Activated naive CD4-positive, alpha-beta T cell treated with Interleukin-2 at 50 U/mL for 16 hours (primary cell): ENCODE results near the gene ME3.
A peak's percentile ranks its signal among the peaks of the same experiment; 100 is the strongest.

ENCODE experiments used
- DNase-seq: peaks from one replicate; pipeline ENCODE4 v3.0.0-alpha.2; 2020

Gene ME3

DNA sequence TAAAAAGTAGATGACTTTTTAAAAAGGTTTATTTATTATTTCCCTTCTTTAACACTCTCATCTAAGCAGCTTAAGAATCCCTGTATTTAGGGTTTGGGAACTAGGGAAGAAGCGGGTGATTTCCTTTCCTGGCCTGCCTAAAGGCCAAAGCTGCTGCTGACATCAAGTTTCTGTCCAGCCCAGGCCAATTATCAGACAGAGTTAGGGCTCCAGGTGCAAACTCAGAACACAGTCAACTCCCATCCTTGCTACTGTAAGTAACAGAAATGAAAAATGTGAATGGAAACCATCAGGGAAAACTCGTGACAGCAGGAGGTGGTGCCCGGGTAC lies 188.8 kb downstream of the ME3 start:
- no peak for DNase-seq

- DNase-seq: no peak
These were observed 189.7 kb downstream of the ME3 start for GRCh38 chr11:86482692-86483091.

- no peak for DNase-seq
These were observed 191.0 kb downstream of the ME3 start for GRCh38 chr11:86481399-86481798.

- DNase-seq: no peak
These were observed 194.1 kb downstream of the ME3 start for GRCh38 chr11:86478348-86478747.

DNA sequence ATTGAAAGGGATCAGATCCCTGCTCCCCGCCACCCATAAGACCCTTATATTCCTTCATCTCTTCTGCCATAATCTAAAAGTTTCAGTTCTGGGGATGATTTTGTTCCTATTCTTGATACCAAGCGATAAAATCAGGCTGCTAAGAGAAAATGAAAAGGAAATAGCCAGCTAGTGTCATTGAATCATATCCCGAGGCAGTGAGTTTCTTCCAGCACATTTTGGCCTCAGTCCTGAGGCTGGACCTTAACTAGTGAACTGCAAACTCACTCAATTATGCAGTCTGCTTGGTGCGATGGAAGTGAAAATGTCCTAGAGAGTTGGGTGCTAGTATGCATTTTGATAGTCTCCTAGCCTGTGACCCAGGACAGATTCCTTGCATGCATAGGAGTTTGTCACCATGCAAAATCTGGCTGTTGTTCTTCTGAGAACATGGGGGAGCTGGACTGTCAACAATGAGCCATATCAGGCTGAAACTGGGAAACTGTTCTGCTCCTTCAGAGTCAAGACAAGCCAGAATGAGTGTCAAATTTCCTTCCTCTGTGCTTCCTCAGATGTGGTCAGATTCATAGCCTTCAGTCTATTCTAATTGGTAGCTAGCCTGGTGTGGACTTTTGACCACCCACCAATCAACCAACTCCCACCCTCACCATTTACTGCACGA lies 194.8 kb downstream of the ME3 start:
- DNase-seq: no peak

GRCh38 chr11:86476109-86476861 lies 196.1 kb downstream of the ME3 start:
- DNase-seq: no peak

GRCh38 chr11:86475027-86475426 lies 197.4 kb downstream of the ME3 start:
- DNase-seq: no peak

DNA sequence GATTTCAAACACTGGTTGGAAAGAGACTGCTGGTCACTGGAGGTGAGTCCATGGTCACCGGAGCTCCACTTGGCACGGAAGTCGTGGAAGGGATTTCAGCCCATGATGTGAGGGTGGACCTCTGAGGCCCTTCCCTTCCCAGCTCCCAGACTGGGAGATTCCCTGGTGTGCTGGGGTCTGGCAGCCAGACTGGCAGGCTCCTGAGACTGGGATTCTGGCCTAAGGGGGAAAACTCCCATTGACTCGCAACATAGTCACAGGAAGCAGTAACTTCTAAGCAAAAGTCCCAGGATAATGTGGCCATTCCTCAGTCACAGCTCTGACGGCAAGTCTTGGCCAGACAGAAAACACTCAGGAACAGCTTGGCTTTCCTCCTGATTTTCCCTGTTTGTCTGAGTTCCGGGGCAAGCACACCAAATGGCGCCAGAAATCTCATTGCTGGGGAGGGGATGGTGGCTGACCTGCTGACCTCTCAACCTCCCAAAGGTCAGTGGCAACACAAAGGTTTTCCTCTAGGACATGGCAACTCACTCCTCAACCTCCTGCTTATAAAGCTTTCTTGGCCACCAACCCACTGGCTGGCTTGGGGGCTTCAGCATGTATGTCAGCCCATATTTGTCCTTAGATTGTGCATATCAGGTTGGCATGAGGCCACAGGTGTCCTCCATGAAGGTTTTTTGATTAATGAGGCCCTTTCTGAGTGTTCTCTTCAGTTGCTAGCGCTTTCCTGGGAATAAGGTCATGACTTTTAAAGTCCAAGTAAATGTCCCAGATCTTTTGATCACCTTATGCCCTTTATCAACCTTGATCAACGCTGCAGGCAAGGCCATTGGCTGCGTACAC lies 198.2 kb downstream of the ME3 start:
- no peak for DNase-seq

DNA sequence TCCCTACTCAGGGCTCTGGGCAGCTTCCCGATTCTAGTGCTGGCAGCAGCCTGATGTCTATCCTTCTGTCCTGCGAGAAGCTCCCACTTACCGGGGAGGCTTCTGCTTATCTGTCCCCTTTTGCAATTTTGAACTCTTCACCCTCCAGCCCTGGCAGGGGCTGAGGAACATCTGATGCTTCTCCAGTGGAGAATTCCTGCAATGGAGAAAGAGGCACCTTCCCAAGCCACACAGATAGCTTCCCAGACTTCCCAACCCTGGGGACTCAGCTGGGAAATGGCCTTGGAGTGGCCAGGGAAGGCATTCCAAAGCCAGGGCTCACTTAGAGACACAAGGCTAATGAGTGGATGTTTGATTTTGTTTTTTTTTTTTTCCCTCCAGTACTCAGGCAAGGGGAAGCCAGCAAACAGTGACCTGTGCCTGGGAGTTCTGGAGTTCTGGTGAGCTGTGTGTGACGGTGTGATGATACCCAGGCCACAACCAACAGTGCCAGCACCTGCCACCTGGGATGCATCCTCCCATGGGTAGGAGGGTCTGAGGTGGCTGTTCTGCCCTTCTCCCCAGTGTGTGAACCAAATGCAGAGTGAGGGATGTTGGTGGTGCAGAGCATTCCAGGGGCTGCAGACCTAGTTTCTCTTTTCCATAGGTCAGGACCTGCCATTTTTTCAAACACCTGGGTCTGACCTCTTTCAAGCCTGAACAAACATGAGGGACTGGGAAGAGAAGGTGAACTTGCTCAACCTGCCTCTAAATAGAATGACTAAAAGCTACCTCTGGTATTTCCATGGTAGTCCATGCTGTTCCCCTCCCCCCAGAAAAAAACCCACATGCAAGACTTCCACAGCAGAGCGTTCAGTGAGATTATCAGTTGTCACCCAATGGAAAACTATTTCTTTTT lies 202.7 kb downstream of the ME3 start:
- no peak for DNase-seq

DNA sequence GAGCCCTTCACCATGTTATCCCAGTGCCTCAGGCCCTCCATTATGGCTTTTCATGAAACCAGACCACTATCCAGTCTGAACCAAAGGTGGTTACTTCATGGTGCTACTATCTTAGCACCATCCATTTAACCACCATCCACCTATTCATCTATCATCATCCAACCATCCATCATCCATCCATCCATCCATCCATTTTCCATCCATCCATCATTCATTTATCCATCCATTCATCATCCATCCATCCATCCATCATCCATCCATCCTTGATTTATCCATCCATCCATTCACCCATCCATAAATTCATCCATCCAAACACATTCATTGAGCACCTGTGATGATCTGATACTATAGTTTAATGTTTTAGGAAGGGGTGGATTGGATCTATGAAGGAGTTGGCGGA lies 204.2 kb downstream of the ME3 start:
- no peak for DNase-seq

GRCh38 chr11:86464509-86465221 lies 207.8 kb downstream of the ME3 start:
- DNase-seq: no peak

DNA sequence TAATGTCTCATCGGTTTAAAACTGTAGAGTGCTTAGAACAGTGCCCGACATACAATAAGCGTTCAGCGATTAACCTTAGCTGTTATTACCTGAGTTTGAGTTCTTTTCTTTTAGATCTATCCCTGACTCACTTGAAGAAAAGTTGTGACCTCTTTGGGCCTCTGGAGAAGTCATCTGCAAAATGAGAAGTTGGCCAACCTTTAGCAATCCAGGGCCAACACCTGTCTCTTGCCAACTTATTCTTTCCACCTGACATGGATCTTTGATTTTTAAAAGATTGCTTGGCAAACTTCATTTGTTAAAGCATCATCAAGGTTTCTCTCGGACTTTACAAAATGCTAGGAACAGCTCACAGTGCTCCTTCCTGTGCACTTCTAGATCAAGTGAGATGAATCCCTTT lies 208.5 kb downstream of the ME3 start:
- no peak for DNase-seq

DNA sequence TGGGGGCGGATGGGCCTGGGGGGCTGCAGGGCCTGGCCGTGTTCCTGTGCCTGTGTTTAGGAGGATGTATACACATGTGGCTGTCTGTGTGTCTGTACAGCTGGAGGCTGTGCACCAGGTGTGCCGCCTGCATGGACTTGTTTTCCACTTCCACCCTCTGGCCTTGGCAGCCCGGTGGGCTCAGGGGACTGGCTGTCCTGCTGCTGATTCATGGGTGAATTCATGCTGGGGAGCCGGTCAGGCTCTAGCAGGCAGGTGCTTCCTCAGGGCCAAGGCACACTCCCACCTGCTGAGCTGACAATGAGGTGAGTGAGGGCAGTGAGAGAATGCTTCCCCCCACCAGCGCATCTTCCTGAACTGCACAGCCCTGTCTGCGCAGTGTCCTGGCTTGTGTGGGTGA lies 209.3 kb downstream of the ME3 start:
- DNase-seq: no peak

- DNase-seq: no peak
These were observed 210.5 kb downstream of the ME3 start for GRCh38 chr11:86461892-86462291.

- DNase-seq: no peak
These were observed 211.7 kb downstream of the ME3 start for GRCh38 chr11:86460461-86461385.

DNA sequence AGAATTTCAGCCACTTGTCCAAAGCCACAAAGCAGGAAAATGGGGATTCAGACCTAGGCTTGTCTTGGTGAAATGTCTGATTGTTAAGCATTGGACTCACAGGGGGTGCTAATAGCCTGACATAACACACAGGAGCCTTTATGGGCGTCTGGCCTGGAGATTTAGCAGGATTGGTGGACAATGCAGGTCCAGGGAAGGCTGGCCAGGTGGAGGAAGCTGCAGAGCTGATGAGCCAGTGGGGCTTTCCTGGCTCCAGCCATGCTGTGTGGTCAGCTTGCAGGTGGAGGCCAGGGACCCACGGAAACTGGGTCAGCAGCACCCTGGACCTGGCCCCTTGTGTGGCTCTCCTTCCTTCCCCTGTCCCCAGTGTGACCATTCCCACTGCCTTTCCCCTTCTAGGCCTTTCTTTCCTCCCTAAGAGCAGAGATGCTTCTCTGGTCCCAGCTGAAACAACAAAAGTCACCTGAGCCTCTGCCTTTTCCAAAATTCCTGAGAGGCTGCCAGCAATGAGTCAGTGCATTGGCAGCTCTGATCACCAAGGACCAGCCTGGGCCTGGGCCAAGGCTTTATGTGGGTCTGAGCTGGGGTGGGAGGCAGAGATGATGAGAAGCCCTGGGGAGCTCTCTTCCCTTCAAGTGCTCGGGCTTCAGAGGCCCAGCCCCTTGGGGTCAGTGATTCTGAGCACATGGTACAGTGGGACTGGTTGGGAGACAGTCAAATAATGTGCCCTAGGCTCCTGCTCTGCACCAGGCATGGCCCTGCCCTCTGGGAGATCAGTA lies 212.5 kb downstream of the ME3 start:
- DNase-seq: no peak

DNA sequence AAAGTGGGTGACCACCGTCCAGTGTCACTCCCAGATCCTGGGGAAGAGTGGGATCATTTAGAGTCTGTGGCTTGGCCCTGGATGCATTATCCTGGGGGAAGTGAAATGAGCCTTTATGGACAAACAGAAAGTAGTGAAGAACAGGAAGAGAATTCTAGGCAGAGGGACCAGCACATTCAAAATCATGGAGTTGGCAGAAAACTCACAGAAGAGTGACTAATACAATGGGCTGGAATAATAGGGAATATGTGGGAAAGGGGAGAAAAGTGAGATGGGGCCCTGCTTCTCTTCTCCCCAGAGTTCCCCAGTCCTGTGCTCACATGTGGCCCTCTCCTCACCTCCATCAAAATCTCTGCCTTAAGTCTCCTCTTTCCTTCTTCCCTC lies 213.4 kb downstream of the ME3 start:
- no peak for DNase-seq

GRCh38 chr11:86458294-86459001 lies 214.0 kb downstream of the ME3 start:
- no peak for DNase-seq

DNA sequence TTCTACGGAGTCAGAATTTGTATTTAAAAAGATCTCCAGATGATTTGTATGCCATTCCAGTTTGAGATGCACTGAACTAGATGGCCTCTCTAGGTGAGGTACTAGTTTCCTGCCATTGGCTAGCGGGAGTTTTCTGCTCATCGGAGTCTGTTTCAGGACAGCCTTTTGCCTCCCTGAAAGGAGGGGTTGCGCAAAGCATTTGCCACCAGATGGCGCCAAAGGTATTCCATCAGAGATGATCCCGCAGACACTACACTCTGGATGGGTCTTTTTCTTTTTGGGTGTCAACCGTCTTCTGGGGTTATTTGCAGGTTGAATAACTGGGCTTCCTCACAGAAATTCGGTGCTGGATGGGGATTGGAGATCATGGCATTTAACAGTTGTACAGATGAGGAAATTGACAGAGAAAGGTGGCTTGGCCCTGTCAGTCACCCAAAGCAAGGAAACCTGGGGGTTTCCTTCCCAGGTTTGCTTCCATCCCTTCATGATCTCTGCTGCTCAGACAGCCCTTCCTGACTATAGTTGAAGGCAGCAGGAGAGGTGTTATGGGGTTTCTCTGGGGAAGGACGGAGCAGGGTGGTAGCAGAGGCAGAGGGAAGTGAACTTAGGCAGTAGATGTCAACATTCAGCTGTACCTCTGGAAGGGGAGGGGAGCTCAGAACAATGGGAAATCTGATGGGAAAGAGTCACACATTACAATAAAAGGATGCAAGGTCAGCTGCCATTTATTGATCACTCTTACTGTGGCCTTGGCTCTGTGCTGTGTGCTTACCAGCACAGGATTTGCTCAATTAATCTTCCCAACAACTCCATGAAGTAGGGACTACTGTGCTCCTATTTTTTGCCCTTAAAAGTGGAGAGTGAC lies 216.1 kb downstream of the ME3 start:
- DNase-seq: peak; percentile 78
